T-helper 2 cell (primary cell): ENCODE results near the gene YJU2.
"Not testable (repeated sequence)": the region's sequence is repeated elsewhere in the genome, so short reads cannot be mapped to it uniquely, and the experiment has no call there.

Experiments used
- DNase-seq, 5 experiments: peaks; one replicate each; pipeline versions ENCODE4 v3.0.0 to v3.0.0-alpha.2; 2012 to 2022

Gene YJU2

GRCh38 chr19:4268816-4269430 is 22.0 kb downstream of the YJU2 start:
- no peak for DNase-seq

- DNase-seq: no peak
Measured at GRCh38 chr19:4272894-4273293, 26.0 kb downstream of the YJU2 start.

GRCh38 chr19:4274321-4274686 is 27.4 kb downstream of the YJU2 start:
- DNase-seq: not testable (repeated sequence)

- no peak for DNase-seq
Measured at GRCh38 chr19:4277191-4277696, 30.4 kb downstream of the YJU2 start.

- DNase-seq: no peak
Measured at GRCh38 chr19:4278010-4278409, 31.1 kb downstream of the YJU2 start.

- no peak for DNase-seq
Measured at GRCh38 chr19:4278419-4279266, 31.8 kb downstream of the YJU2 start, which contains the start of gene SHD. TSS of gene SHD (plus strand) at chr19:4279266. CDS start at chr19:4280064, 798 bp downstream.

- DNase-seq: no peak
Measured at GRCh38 chr19:4279267-4279529, 32.3 kb downstream of the YJU2 start.

- no peak for DNase-seq
Measured at GRCh38 chr19:4279530-4280422, 32.9 kb downstream of the YJU2 start.

GRCh38 chr19:4284176-4284958 is 37.5 kb downstream of the YJU2 start:
- DNase-seq: no peak

GRCh38 chr19:4284974-4285373 is 38.1 kb downstream of the YJU2 start:
- no peak for DNase-seq

GRCh38 chr19:4286141-4286540 is 39.3 kb downstream of the YJU2 start:
- DNase-seq: not testable (repeated sequence)

- no peak for DNase-seq
Measured at GRCh38 chr19:4288091-4288777, 41.4 kb downstream of the YJU2 start.

GRCh38 chr19:4291184-4291732 is 44.4 kb downstream of the YJU2 start:
- DNase-seq: no peak

- DNase-seq: no peak
Measured at GRCh38 chr19:4292515-4292914, 45.6 kb downstream of the YJU2 start.

GRCh38 chr19:4294389-4294788 is 47.5 kb downstream of the YJU2 start:
- DNase-seq: no peak

GRCh38 chr19:4295972-4296771 is 49.3 kb downstream of the YJU2 start:
- DNase-seq: no peak

GRCh38 chr19:4297901-4298809 is 51.3 kb downstream of the YJU2 start:
- DNase-seq: no peak

GRCh38 chr19:4298810-4299550 is 52.1 kb downstream of the YJU2 start:
- DNase-seq: no peak

GRCh38 chr19:4300589-4300988 is 53.7 kb downstream of the YJU2 start:
- no peak for DNase-seq
